HepG2 (cell line): ENCODE measurements around the gene ZFAND2B. TPM values are rescaled to one million over a fixed set of nuclear protein-coding genes. Genes with fewer than 3 reads are reported as not detected.
A peak's percentile ranks its signal among the peaks of the same experiment; 100 is the strongest.

ENCODE experiments used
- ELK4 ChIP-seq: sonication (generic); formaldehyde crosslinking; IDR thresholded peaks from 2 replicates; pipeline ENCODE4 v1.9.0; 2021; ENCODE audit warnings: missing genetic modification reagents, borderline replicate concordance
- FUBP1 ChIP-seq: sonication (generic); formaldehyde crosslinking; IDR thresholded peaks from 2 replicates; pipeline ENCODE4 v1.5.1; 2020; ENCODE audit warnings: missing genetic modification reagents, mild to moderate bottlenecking, borderline replicate concordance
- GPN1 ChIP-seq: sonication (generic); formaldehyde crosslinking; IDR thresholded peaks from 2 replicates; pipeline ENCODE4 v1.5.1; 2020; ENCODE audit warnings: missing genetic modification reagents, borderline replicate concordance
- HOXA5 ChIP-seq: sonication (generic); formaldehyde crosslinking; IDR thresholded peaks from 2 replicates; pipeline ENCODE4 v1.4.0; 2020; ENCODE audit warnings: missing genetic modification reagents
- PCBP1 ChIP-seq: fragments of 200-400 bp; formaldehyde crosslinking; IDR thresholded peaks from 2 replicates; pipeline ENCODE4 v1.6.1; 2017; ENCODE audit warnings: mild to moderate bottlenecking, low read depth, low read length, borderline replicate concordance
- RELA ChIP-seq: sonication (generic); formaldehyde crosslinking; IDR thresholded peaks from 2 replicates; pipeline ENCODE4 v1.4.0; 2020; ENCODE audit warnings: missing genetic modification reagents
- SKI ChIP-seq: fragments of 450-650 bp; IDR thresholded peaks from one replicate; pipeline ENCODE4 v1.6.1; 2018; ENCODE audit warnings: mild to moderate bottlenecking; ENCODE audit not compliant: partially characterized antibody
- SOX13 ChIP-seq, 3 experiments: fragments of 450-650 bp in 1 of 3; sonication (generic) in 1 of 3; formaldehyde crosslinking in 1 of 3; IDR thresholded peaks in 2 of 3; conservative IDR thresholded peaks in 1 of 3; 2 replicates each; pipeline versions ENCODE4 v1.5.0 to v1.6.1; 2016 to 2020; ENCODE audit warnings: antibody characterized with exemption in 1 of 3, mild to moderate bottlenecking in 1 of 3, missing compliant biosample characterization in 1 of 3, missing genetic modification reagents in 1 of 3, moderate library complexity in 1 of 3
- SP1 ChIP-seq, 2 experiments: fragments of 450-650 bp in 1 of 2; sonication (generic) in 1 of 2; formaldehyde crosslinking in 1 of 2; IDR thresholded peaks; 2 replicates each; pipeline versions ENCODE4 v1.4.0 to v1.6.1; 2016 to 2020; ENCODE audit warnings: missing genetic modification reagents in 1 of 2
- TBX3 ChIP-seq: fragments of 450-650 bp; IDR thresholded peaks from 2 replicates; pipeline ENCODE4 v1.6.1; 2017; ENCODE audit warnings: antibody characterized with exemption, mild to moderate bottlenecking, inconsistent platforms, borderline replicate concordance
- ZNF10 ChIP-seq: sonication (generic); formaldehyde crosslinking; IDR thresholded peaks from 2 replicates; pipeline ENCODE4 v1.4.0; 2020; ENCODE audit warnings: mild to moderate bottlenecking, low read depth, missing genetic modification reagents, borderline replicate concordance
- ZNF138 ChIP-seq: sonication (generic); formaldehyde crosslinking; IDR thresholded peaks from 2 replicates; pipeline ENCODE4 v1.5.0; 2020; ENCODE audit warnings: mild to moderate bottlenecking, low read depth, missing genetic modification reagents
- ZNF530 ChIP-seq: sonication (generic); formaldehyde crosslinking; IDR thresholded peaks from 2 replicates; pipeline ENCODE4 v1.5.0; 2020; ENCODE audit warnings: low read depth, mild to moderate bottlenecking, missing genetic modification reagents
- ZNF737 ChIP-seq: sonication (generic); formaldehyde crosslinking; IDR thresholded peaks from 2 replicates; pipeline ENCODE4 v1.5.0; 2020; ENCODE audit warnings: missing genetic modification reagents, mild to moderate bottlenecking, borderline replicate concordance
- ZNF775 ChIP-seq: sonication (generic); formaldehyde crosslinking; IDR thresholded peaks from 2 replicates; pipeline ENCODE4 v1.4.0; 2020; ENCODE audit warnings: missing genetic modification reagents, mild to moderate bottlenecking, moderate library complexity, borderline replicate concordance
- ZNF800 ChIP-seq: sonication (generic); formaldehyde crosslinking; IDR thresholded peaks from 2 replicates; pipeline ENCODE4 v1.4.0; 2020; ENCODE audit warnings: missing genetic modification reagents
- polyA plus RNA-seq, 8 experiments: library from polyadenylated mRNA; depleted of rRNA in 3 of 8; stranded (reverse) in 7 of 8; unstranded in 1 of 8; fragments of >200 nt; fragmentation: Illumina TruSeq in 4 of 8; extraction: Trizol in 4 of 8; gene quantifications; 2 replicates each; pipeline versions ENCODE4 v1.2.1 to v1.2.3, GENCODE V29; 2011 to 2016; ENCODE audit warnings: low read depth in 4 of 8, missing spikeins in 1 of 8, mixed read lengths in 1 of 8; ENCODE audit not compliant: insufficient read depth in 1 of 8
- total RNA-seq, 5 experiments: library from RNA; depleted of rRNA; stranded (reverse); fragments of >200 nt; fragmentation: Illumina TruSeq; extraction: Trizol; gene quantifications; 2 replicates each; pipeline ENCODE4 v1.2.3, GENCODE V29; 2016; ENCODE audit warnings: low read depth in 1 of 5

ZFAND2B gene
- total and polyA plus RNA-seq, 2 of the 13 experiments (the other 11 are each of a cell fraction or from before 2014, with no cell fraction given) = 53.3 to 115 TPM

GRCh38 chr2:219218732-219219701, 12.4 kb downstream of the ZFAND2B start, which contains the start of gene ABCB6 (continued):
- TF ChIP-seq RELA (CRISPR knock-in tag) = peak; percentile 35; the same call in 1 of the 2 replicates
- no peak; the same call in 1 of the 2 replicates for TF ChIP-seq GPN1 (CRISPR knock-in tag)
- peak; percentile 90; the same call in 1 of the 2 replicates for TF ChIP-seq ZNF138
- peak; percentile 80; the same call in 1 of the 2 replicates for TF ChIP-seq ZNF800 (CRISPR knock-in tag)
- TF ChIP-seq ZNF10 (CRISPR knock-in tag) = peak; percentile 59; the same call in 1 of the 2 replicates
- no peak for TF ChIP-seq ZNF530 (CRISPR knock-in tag)
- TF ChIP-seq SKI = no peak
- peak; percentile 67; the same call in 1 of the 2 replicates for TF ChIP-seq HOXA5 (CRISPR knock-in tag)
- no peak for TF ChIP-seq FUBP1 (CRISPR knock-in tag)
- 0 out of 2 replicates have a peak, but pooled peaks have one; percentile 49 for TF ChIP-seq PCBP1
- TF ChIP-seq ELK4 (CRISPR knock-in tag) = 0 out of 2 replicates have a peak, but pooled peaks have one; percentile 5
- TF ChIP-seq ZNF737 (CRISPR knock-in tag) = no peak; the same call in 1 of the 2 replicates
- peak; percentile 33; the same call in 1 of the 2 replicates for TF ChIP-seq TBX3
- TF ChIP-seq SOX13 (IDR thresholded peaks at IDR 0.05) = no peak
- no peak for TF ChIP-seq SOX13 (CRISPR knock-in tag; conservative IDR thresholded peaks at IDR 0.05 in 1 of 2, IDR thresholded peaks at IDR 0.05 in 1 of 2)
- TF ChIP-seq SP1 (IDR thresholded peaks at IDR 0.05) = no peak
- peak; percentile 95 for TF ChIP-seq SP1 (CRISPR knock-in tag; IDR thresholded peaks at IDR 0.05)
- no peak; the same call in 1 of the 2 replicates for TF ChIP-seq ZNF775 (CRISPR knock-in tag)
